Measurements from ENCODE around the gene SUZ12. TPM values are rescaled to one million over a fixed set of nuclear protein-coding genes. Genes with fewer than 3 reads are reported as not detected.

Gene SUZ12
- total and polyA plus RNA-seq, 9 of the 15 experiments (the other 6 are each of a cell fraction or from before 2014, with no cell fraction given) = 19.5 to 64.3 (median 47.2) TPM

DNA sequence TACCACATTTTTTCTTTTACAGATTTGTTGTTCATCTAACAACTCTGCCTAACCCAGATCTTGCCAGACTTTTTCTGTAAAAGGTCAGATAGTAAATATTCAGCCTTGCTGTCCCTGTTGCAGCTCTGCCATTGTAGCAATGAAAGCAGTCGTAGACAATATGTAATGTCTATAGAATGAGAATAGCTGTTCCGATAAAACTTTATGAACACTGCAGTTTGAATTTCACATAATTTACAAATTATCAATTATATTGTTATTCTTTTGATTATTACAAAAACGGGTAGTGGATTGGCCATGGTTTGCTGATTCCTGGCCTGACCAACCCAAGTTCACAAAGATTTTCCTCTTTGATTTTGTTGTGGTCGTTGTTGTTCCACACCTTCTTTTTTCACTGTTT, 73.3 kb downstream of the SUZ12 start:
- Histone ChIP-seq H4K20me1 (replicated peaks; ENCODE audit: control insufficient read depth, insufficient read depth, low read length) (0 out of 2 replicates have a peak, but pooled peaks cover 2% of the 10 kb centered on the region), H3K4me3 (no peak overlapping the region), H2AFZ (ENCODE audit: low read depth, low read length) (no peak overlapping the region), H3K4me1 (replicated peaks in 1 of 2; ENCODE audit: control insufficient read depth in 2 of 2, insufficient read depth in 2 of 2, low read length in 2 of 2) (peaks cover 7 to 18% of the 10 kb centered on the region in 2 experiments; a peak in 4 of 5 replicates), H3K9me1 (ENCODE audit: control insufficient read depth, insufficient read depth, low read length) (peaks cover 3% of the 10 kb centered on the region), H3K27me3 (ENCODE audit: control insufficient read depth in 2 of 2, insufficient read depth in 2 of 2, low read length in 2 of 2) (no peaks in the 10 kb centered on the region), H3K36me3 (ENCODE audit: control insufficient read depth, insufficient read depth, low read length) (no peaks in the 10 kb centered on the region), H3K9me3 (replicated peaks; ENCODE audit: control insufficient read depth, insufficient read depth, low read depth, low read length) (no peaks in the 10 kb centered on the region), H3K4me2 (ENCODE audit: insufficient read depth, low read length) (no peak overlapping the region), H3K79me2 (ENCODE audit: control insufficient read depth, insufficient read depth, low read length) (peaks cover 41% of the 10 kb centered on the region), H3K9ac (ENCODE audit: insufficient read depth in 1 of 2, low read depth in 2 of 2, low read length in 2 of 2) (no peak overlapping the region), H3K27ac (ENCODE audit: extremely low read depth, low read depth, low read length) (0 out of 3 replicates have a peak overlapping the region, but pooled peaks have one; percentile 2)
- in situ Hi-C loops (cut with MboI) = no loop called here
- BruUV-seq (replicated peaks) = no TSS peak
- WGBS (ENCODE audit: insufficient coverage, low coverage, missing lambda C conversion rate) = 52% methylated on average over 4 of the region's 4 CpGs
- no peak for TF ChIP-seq GABPB1 (CRISPR knock-in tag; IDR thresholded peaks at IDR 0.05)
- TF ChIP-seq, protein P1, sequence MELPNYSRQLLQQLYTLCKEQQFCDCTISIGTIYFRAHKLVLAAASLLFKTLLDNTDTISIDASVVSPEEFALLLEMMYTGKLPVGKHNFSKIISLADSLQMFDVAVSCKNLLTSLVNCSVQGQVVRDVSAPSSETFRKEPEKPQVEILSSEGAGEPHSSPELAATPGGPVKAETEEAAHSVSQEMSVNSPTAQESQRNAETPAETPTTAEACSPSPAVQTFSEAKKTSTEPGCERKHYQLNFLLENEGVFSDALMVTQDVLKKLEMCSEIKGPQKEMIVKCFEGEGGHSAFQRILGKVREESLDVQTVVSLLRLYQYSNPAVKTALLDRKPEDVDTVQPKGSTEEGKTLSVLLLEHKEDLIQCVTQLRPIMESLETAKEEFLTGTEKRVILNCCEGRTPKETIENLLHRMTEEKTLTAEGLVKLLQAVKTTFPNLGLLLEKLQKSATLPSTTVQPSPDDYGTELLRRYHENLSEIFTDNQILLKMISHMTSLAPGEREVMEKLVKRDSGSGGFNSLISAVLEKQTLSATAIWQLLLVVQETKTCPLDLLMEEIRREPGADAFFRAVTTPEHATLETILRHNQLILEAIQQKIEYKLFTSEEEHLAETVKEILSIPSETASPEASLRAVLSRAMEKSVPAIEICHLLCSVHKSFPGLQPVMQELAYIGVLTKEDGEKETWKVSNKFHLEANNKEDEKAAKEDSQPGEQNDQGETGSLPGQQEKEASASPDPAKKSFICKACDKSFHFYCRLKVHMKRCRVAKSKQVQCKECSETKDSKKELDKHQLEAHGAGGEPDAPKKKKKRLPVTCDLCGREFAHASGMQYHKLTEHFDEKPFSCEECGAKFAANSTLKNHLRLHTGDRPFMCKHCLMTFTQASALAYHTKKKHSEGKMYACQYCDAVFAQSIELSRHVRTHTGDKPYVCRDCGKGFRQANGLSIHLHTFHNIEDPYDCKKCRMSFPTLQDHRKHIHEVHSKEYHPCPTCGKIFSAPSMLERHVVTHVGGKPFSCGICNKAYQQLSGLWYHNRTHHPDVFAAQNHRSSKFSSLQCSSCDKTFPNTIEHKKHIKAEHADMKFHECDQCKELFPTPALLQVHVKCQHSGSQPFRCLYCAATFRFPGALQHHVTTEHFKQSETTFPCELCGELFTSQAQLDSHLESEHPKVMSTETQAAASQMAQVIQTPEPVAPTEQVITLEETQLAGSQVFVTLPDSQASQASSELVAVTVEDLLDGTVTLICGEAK (IDR thresholded peaks at IDR 0.05) = peak; percentile 92
- TF ChIP-seq, protein P1 (CRISPR knock-in tag; IDR thresholded peaks at IDR 0.05) = peak; percentile 87
- ATAC-seq = no peak
- ChIA-PET POLR2A (no interaction called here), CTCF (ENCODE audit: low intra/inter-chr PET ratio) (no interaction called here)
- FAIRE-seq = no peak
- intact Hi-C loops (cut with micrococcal nuclease) = no loop called here
- DNase-seq (ENCODE audit: extremely low read depth in 1 of 4, low spot score in 3 of 4) = no peak

Measured in K562 (cell line).